GM23248 (cell line): ENCODE data around the gene ZNF160. TPM values are rescaled to one million over a fixed set of nuclear protein-coding genes. Genes with fewer than 3 reads are reported as not detected.

ENCODE experiments used
- DNase-seq: peaks from one replicate; pipeline ENCODE4 v3.0.0-alpha.2; 2015
- H2AFZ ChIP-seq: fragments of 200-600 bp; sonication (generic); 2 replicates; pipeline ENCODE4 v1.6.1; 2016; ENCODE audit warnings: antibody characterized with exemption
- H3F3A ChIP-seq: fragments of 200-600 bp; sonication (generic); 2 replicates; pipeline ENCODE4 v1.6.1; 2016; ENCODE audit warnings: mild to moderate bottlenecking, antibody characterized with exemption, mixed run types; ENCODE audit not compliant: insufficient read depth
- H3K27ac ChIP-seq: fragments of 200-600 bp; sonication (generic); 2 replicates; pipeline ENCODE4 v1.5.1; 2016; ENCODE audit warnings: mild to moderate bottlenecking
- H3K27me3 ChIP-seq: fragments of 200-600 bp; sonication (generic); replicated peaks from 2 replicates; pipeline ENCODE4 v1.6.1; 2016; ENCODE audit warnings: mild to moderate bottlenecking; ENCODE audit not compliant: insufficient read depth
- H3K36me3 ChIP-seq: fragments of 200-600 bp; sonication (generic); 2 replicates; pipeline ENCODE4 v1.6.1; 2016; ENCODE audit warnings: low read depth, mild to moderate bottlenecking
- H3K4me1 ChIP-seq: fragments of 200-600 bp; sonication (generic); 2 replicates; pipeline ENCODE4 v1.6.1; 2016; ENCODE audit warnings: mild to moderate bottlenecking; ENCODE audit not compliant: insufficient read depth
- H3K4me2 ChIP-seq: fragments of 200-600 bp; sonication (generic); one replicate; pipeline ENCODE4 v1.6.1; 2016; ENCODE audit warnings: mild to moderate bottlenecking; ENCODE audit not compliant: unreplicated experiment
- H3K4me3 ChIP-seq: fragments of 200-600 bp; sonication (generic); 2 replicates; pipeline ENCODE4 v1.5.1; 2016; ENCODE audit warnings: mild to moderate bottlenecking
- H3K79me2 ChIP-seq: fragments of 200-600 bp; sonication (generic); 2 replicates; pipeline ENCODE4 v1.6.1; 2016; ENCODE audit warnings: mild to moderate bottlenecking; ENCODE audit not compliant: insufficient read depth
- H3K9ac ChIP-seq: fragments of 200-600 bp; sonication (generic); 2 replicates; pipeline ENCODE4 v1.6.1; 2016; ENCODE audit warnings: mild to moderate bottlenecking
- H3K9me2 ChIP-seq: fragments of 200-600 bp; sonication (generic); 2 replicates; pipeline ENCODE4 v1.6.1; 2016; ENCODE audit warnings: mixed run types, mild to moderate bottlenecking, moderate library complexity; ENCODE audit not compliant: insufficient read depth
- H3K9me3 ChIP-seq: fragments of 200-600 bp; sonication (generic); one replicate; pipeline ENCODE4 v1.6.1; 2017; ENCODE audit warnings: low read depth
- H4K20me1 ChIP-seq: fragments of 200-600 bp; sonication (generic); 2 replicates; pipeline ENCODE4 v1.6.0; 2016; ENCODE audit not compliant: insufficient read depth
- EZH2 ChIP-seq: fragments of 200-600 bp; sonication (generic); IDR thresholded peaks from 2 replicates; pipeline ENCODE4 v1.6.1; 2018; ENCODE audit warnings: antibody characterized with exemption, mild to moderate bottlenecking; ENCODE audit not compliant: insufficient read depth, poor library complexity, severe bottlenecking
- EZH2phosphoT487 ChIP-seq: fragments of 200-600 bp; sonication (generic); IDR thresholded peaks from 2 replicates; pipeline ENCODE4 v1.6.1; 2018; ENCODE audit warnings: antibody characterized with exemption, moderate library complexity, mild to moderate bottlenecking, low read depth; ENCODE audit not compliant: insufficient read depth
- WGBS, 2 experiments: methylation state at CpG; one replicate each; pipeline ENCODE4 v1.1.6; 2015 to 2017; ENCODE audit warnings: low lambda C conversion rate in 2 of 2, low coverage in 1 of 2; ENCODE audit errors: missing lambda C conversion rate in 2 of 2; 5-methylcytosine and 5-hydroxymethylcytosine counted together
- in situ Hi-C: fragments of 300-500 bp; cut with MboI; formaldehyde crosslinking; loops from 2 replicates; pipeline ENCODE4 v1.15.0; 2020
- polyA plus RNA-seq: library from polyadenylated mRNA; unstranded; fragments of >200 nt; fragmentation: Nextera tagmentation; extraction: Ambion mirVana; gene quantifications from 2 replicates; pipeline ENCODE4 v1.2.1, GENCODE V29; 2016
- total RNA-seq: library from RNA; depleted of rRNA; stranded (reverse); fragments of >200 nt; shearing (Covaris generic); gene quantifications from 2 replicates; pipeline ENCODE4 v1.2.3, GENCODE V29; 2014

The ZNF160 gene
- total and polyA plus RNA-seq, 2 experiments from 2014 or later, result 20.6 to 23.0 TPM

DNA sequence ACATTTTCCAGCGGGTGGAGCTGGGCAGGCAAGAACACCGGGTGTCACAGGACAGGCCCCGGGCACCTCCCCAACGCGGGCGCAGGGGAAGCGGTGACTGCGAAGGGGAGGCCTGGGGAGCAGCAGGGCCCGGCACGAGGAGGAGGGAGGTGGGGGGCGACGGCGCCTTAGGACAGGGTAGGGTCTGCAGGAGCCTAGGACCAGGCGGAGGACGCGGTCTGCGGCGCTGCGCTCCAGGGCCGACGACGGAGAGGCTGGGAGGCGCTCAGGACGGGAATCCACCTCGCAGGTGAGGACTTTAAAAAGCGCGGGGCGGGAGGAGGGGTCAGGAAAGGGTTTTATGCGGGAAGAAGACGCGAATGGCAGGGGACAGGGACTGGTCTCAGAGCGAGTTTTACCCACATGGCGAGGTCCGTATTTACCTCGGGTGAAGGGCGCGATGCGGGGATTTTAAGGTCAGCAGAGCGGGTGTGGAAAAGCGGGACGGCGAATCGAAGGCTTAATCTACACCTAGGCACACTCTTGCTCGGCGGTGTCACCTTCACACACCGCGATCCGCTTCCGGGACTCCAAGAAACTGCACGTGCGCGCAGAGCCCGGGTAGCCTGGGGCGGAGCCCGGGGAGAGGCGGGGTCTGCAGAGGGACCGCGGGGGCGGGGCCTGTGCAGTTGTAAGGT, 45.2 kb downstream of the ZNF160 start:
- no peaks in the 10 kb centered on the region for H4K20me1 ChIP-seq
- peak; percentile 45 for DNase-seq
- no peak overlapping the region for H3K27ac ChIP-seq
- H3K79me2 ChIP-seq, result no peaks in the 10 kb centered on the region
- peak overlapping the region; percentile 57 for H3K4me2 ChIP-seq
- H3K9me3 ChIP-seq, result no peaks in the 10 kb centered on the region
- no peaks in the 10 kb centered on the region for H3K27me3 ChIP-seq
- peak overlapping the region; percentile 50 for H2AFZ ChIP-seq
- peak overlapping the region; percentile 63 for H3K4me3 ChIP-seq
- no peaks in the 10 kb centered on the region for H3K36me3 ChIP-seq
- whole genome bisulfite sequencing, 2 experiments, result 5 to 7% methylated on average over 48 to 59 of the region's 59 CpGs
- H3K4me1 ChIP-seq, result peaks cover 5% of the 10 kb centered on the region; the same call in 1 of the 2 replicates
- TF ChIP-seq EZH2, result no peak
- no peak for TF ChIP-seq EZH2phosphoT487
- H3K9me2 ChIP-seq, result no peaks in the 10 kb centered on the region
- H3K9ac ChIP-seq, result no peak overlapping the region
- H3F3A ChIP-seq, result no peaks in the 10 kb centered on the region
- in situ Hi-C loops, result no loop called here

DNA sequence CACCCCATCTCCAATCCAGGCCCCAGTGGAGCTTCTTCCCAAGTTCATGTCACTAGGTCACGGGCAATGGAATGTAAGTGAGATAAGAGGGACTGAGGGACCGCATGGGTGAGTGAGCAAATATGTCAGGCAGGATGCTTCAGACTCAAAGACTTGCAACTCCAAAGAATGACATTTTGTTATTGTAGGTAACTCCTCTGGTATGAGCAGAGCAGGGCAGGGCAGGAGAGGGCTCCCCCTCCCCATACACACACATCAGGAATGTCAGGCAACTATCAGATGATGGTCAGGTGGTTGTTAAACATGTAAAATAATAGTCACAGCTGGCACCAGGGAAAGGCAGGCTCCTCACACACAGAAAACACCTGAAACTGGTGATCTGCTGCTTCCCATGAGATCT, 48.1 kb downstream of the ZNF160 start:
- no peak overlapping the region for H2AFZ ChIP-seq
- no peak overlapping the region for H3K4me2 ChIP-seq
- H3K4me3 ChIP-seq, result no peak overlapping the region
- no peak overlapping the region for H3K9ac ChIP-seq
- DNase-seq, result no peak
- TF ChIP-seq EZH2, result no peak
- no peak for TF ChIP-seq EZH2phosphoT487
- no peaks in the 10 kb centered on the region for H3K9me3 ChIP-seq
- H3K36me3 ChIP-seq, result no peaks in the 10 kb centered on the region
- WGBS, 2 experiments, result 47 to 60% methylated on average over 2 of the region's 2 CpGs
- H3K9me2 ChIP-seq, result no peaks in the 10 kb centered on the region
- H3K79me2 ChIP-seq, result no peaks in the 10 kb centered on the region
- no peak overlapping the region for H3K27ac ChIP-seq
- in situ Hi-C loops, result no loop called here
- no peaks in the 10 kb centered on the region for H3K27me3 ChIP-seq
- peaks cover 5% of the 10 kb centered on the region; the same call in 1 of the 2 replicates for H3K4me1 ChIP-seq
- no peaks in the 10 kb centered on the region for H3F3A ChIP-seq
- H4K20me1 ChIP-seq, result no peaks in the 10 kb centered on the region

DNA sequence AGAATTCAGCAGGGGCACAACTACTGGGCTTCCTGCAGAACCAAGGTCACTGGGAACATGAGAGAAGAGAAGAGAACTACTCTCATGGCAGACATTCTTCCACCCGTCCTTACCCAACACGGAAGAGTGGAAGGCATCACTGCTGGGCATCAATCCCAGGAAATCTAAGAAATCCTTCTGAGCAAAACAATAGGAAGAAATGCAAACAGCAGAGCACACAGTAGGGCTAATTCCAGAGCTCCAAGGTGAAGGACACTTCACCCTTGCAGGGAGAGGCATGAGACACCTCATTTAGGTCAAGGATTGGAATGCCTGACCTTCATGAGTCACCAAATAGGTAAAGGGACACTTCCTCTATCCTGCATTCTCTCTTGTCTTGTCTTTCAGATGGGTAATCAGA, 55.8 kb downstream of the ZNF160 start:
- Histone ChIP-seq H3K9me2 (no peaks in the 10 kb centered on the region), H3F3A (no peaks in the 10 kb centered on the region), H3K36me3 (no peaks in the 10 kb centered on the region), H3K4me1 (no peaks in the 10 kb centered on the region), H3K9ac (no peak overlapping the region), H2AFZ (no peak overlapping the region), H4K20me1 (no peaks in the 10 kb centered on the region), H3K4me3 (no peak overlapping the region), H3K27me3 (no peaks in the 10 kb centered on the region), H3K4me2 (no peak overlapping the region), H3K27ac (no peak overlapping the region), H3K9me3 (no peaks in the 10 kb centered on the region), H3K79me2 (no peaks in the 10 kb centered on the region)
- no peak for DNase-seq
- TF ChIP-seq EZH2 (no peak), EZH2phosphoT487 (no peak)
- in situ Hi-C loops, result no loop called here
- WGBS, 2 experiments, result 30 to 50% methylated on average over 2 of the region's 2 CpGs

DNA sequence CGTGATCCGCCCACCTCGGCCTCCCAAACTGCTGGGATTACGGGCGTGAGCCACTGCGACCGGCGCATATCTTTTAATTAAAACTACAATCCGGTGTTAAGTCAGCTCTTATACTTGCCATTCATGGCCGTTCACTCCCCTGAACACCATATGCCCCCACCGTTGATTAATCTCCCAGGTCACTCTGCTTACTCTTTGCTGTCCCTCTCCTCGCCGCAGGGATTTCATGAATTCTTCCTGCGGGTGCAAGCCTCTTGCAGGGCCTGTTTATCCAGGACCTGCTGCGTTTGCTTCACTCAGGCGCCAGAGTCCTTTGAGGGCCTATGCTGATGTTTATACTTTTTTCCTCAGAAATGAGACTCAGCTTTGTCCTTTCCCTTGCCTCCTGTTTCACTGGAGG, 57.7 kb downstream of the ZNF160 start:
- no peaks in the 10 kb centered on the region for H3K9me3 ChIP-seq
- H4K20me1 ChIP-seq, result no peaks in the 10 kb centered on the region
- 55 to 57% methylated on average over 16 of the region's 16 CpGs for WGBS, 2 experiments
- H2AFZ ChIP-seq, result no peak overlapping the region
- H3K9ac ChIP-seq, result no peak overlapping the region
- TF ChIP-seq EZH2phosphoT487 (no peak), EZH2 (no peak)
- H3K9me2 ChIP-seq, result no peaks in the 10 kb centered on the region
- DNase-seq, result no peak
- H3K4me3 ChIP-seq, result no peak overlapping the region
- H3K79me2 ChIP-seq, result no peaks in the 10 kb centered on the region
- H3K27me3 ChIP-seq, result no peaks in the 10 kb centered on the region
- H3K27ac ChIP-seq, result no peak overlapping the region
- no peaks in the 10 kb centered on the region for H3F3A ChIP-seq
- H3K4me1 ChIP-seq, result no peaks in the 10 kb centered on the region
- no peaks in the 10 kb centered on the region for H3K36me3 ChIP-seq
- no peak overlapping the region for H3K4me2 ChIP-seq
- in situ Hi-C loops, result no loop called here

DNA sequence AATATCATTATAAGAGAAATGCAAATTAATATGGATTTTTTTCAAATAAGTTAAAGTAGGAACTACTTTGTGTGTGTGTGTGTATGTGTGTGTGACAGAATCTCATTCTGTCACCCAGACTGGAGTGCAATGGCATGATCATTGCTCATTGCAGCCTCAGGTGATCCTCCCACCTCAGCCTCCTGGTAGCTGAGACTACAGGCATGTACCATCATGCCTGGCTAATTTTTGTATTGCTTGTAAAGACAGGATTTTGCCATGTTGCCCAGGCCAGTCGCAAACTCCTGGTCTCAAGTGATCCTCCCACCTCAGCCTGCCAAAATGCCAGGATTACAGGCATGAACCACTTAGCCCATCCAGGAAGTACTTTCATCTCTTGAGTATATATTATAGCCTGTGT, 61.9 kb downstream of the ZNF160 start:
- H3K4me1 ChIP-seq, result no peaks in the 10 kb centered on the region
- no peaks in the 10 kb centered on the region for H3K27me3 ChIP-seq
- H3K9ac ChIP-seq, result no peak overlapping the region
- no peak overlapping the region for H3K27ac ChIP-seq
- no peaks in the 10 kb centered on the region for H3K79me2 ChIP-seq
- H3K4me2 ChIP-seq, result no peak overlapping the region
- H3K4me3 ChIP-seq, result no peak overlapping the region
- no peaks in the 10 kb centered on the region for H4K20me1 ChIP-seq
- no peaks in the 10 kb centered on the region for H3K36me3 ChIP-seq
- H3K9me3 ChIP-seq, result no peaks in the 10 kb centered on the region
- H2AFZ ChIP-seq, result no peak overlapping the region
- in situ Hi-C loops, result no loop called here
- TF ChIP-seq EZH2phosphoT487 (no peak), EZH2 (no peak)
- 26 to 33% methylated on average over 1 of the region's 1 CpG for WGBS, 2 experiments
- H3F3A ChIP-seq, result no peaks in the 10 kb centered on the region
- DNase-seq, result no peak
- H3K9me2 ChIP-seq, result no peaks in the 10 kb centered on the region
